HepG2 (cell line): Measurements from ENCODE around the gene HCRT. TPM values are rescaled to one million over a fixed set of nuclear protein-coding genes. Genes with fewer than 3 reads are reported as not detected.
A peak's percentile ranks its signal among the peaks of the same experiment; 100 is the strongest.

ENCODE experiments used
- NBN ChIP-seq: fragments of 450-650 bp; conservative IDR thresholded peaks from 2 replicates; pipeline ENCODE4 v1.6.1; 2017
- RAD21 ChIP-seq: fragments of 450-650 bp; formaldehyde crosslinking; IDR thresholded peaks from 2 replicates; pipeline ENCODE4 v1.5.0; 2020; ENCODE audit warnings: mild to moderate bottlenecking
- SIX4 ChIP-seq: sonication (generic); formaldehyde crosslinking; IDR thresholded peaks from 2 replicates; pipeline ENCODE4 v1.4.0; 2020; ENCODE audit warnings: missing genetic modification reagents
- ZNF224 ChIP-seq: sonication (generic); formaldehyde crosslinking; IDR thresholded peaks from 2 replicates; pipeline ENCODE4 v1.5.0; 2020; ENCODE audit warnings: mild to moderate bottlenecking, missing genetic modification reagents
- ZNF292 ChIP-seq: sonication (generic); formaldehyde crosslinking; IDR thresholded peaks from 2 replicates; pipeline ENCODE4 v1.8.1; 2022; ENCODE audit warnings: mild to moderate bottlenecking, low read depth, missing genetic modification reagents, borderline replicate concordance
- ZNF768 ChIP-seq: sonication (generic); formaldehyde crosslinking; IDR thresholded peaks from 2 replicates; pipeline ENCODE4 v1.4.0; 2020; ENCODE audit warnings: missing genetic modification reagents
- polyA plus RNA-seq, 8 experiments: library from polyadenylated mRNA; depleted of rRNA in 3 of 8; stranded (reverse) in 7 of 8; unstranded in 1 of 8; fragments of >200 nt; fragmentation: Illumina TruSeq in 4 of 8; extraction: Trizol in 4 of 8; gene quantifications; 2 replicates each; pipeline versions ENCODE4 v1.2.1 to v1.2.3, GENCODE V29; 2011 to 2016; ENCODE audit warnings: low read depth in 4 of 8, missing spikeins in 1 of 8, mixed read lengths in 1 of 8; ENCODE audit not compliant: insufficient read depth in 1 of 8
- total RNA-seq, 5 experiments: library from RNA; depleted of rRNA; stranded (reverse); fragments of >200 nt; fragmentation: Illumina TruSeq; extraction: Trizol; gene quantifications; 2 replicates each; pipeline ENCODE4 v1.2.3, GENCODE V29; 2016; ENCODE audit warnings: low read depth in 1 of 5
- TF ChIP-seq, protein P1 (sequence below): sonication (generic); formaldehyde crosslinking; IDR thresholded peaks from 2 replicates; pipeline ENCODE4 v1.5.0; 2020; ENCODE audit warnings: mild to moderate bottlenecking, missing genetic modification reagents
- TF ChIP-seq, protein P2 (sequence below): sonication (generic); formaldehyde crosslinking; IDR thresholded peaks from 2 replicates; pipeline ENCODE4 v1.4.0; 2020; ENCODE audit warnings: missing genetic modification reagents
- TF ChIP-seq, protein P3 (sequence below): IDR thresholded peaks from 2 replicates; pipeline ENCODE4 v1.6.1; 2016
- TF ChIP-seq, protein P4 (sequence below): sonication (generic); formaldehyde crosslinking; IDR thresholded peaks from 2 replicates; pipeline ENCODE4 v1.9.0; 2021; ENCODE audit warnings: mild to moderate bottlenecking, missing genetic modification reagents
- TF ChIP-seq, protein P5 (sequence below): sonication (generic); formaldehyde crosslinking; IDR thresholded peaks from 2 replicates; pipeline ENCODE4 v1.5.0; 2020; ENCODE audit warnings: mild to moderate bottlenecking, missing genetic modification reagents, borderline replicate concordance

The HCRT gene
- total and polyA plus RNA-seq, 2 of the 13 experiments (the other 11 are each of a cell fraction or from before 2014, with no cell fraction given): not detected

DNA sequence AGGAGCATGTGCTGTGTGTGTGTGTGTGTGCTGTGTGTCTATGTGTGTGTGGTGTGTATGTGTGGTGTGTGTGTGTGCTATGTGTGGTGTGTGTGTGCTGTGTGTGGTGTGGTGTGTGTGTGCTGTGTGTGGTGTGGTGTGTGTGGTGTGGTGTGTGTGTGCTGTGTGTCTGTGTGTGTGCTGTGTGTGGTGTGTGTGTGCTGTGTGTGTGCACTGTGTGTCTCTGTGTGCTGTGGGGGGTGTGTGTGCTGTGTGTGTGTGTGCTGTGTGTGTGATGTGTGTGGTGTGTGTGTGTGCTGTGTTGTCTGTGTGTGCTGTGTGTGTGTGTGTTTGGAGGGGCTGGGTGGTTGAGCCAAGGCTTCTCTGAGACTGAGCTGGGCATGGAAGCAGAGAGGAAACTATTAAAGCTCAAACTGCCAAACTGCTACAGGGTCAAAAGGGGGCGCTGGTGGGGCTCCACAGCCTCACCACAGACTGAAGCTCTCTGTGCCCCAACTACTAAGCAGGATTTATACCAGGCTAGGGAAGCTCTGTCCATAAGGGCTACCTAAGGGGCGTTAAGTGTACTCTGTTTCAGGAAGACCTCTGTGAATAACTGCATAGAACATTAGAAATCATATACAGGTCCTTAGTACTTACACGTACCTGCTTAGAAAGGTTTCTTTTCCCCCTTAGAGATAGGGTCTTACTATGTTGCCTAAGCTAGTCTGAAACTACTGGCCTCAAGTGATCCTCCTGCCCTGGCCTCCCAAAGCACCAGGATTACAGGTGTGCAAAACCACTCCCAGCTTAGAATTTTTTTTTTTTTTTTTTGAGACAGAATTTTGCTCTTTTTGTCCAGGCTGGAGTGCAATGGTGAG lies 36.9 kb upstream of the HCRT start (continued):
- TF ChIP-seq, protein P1, sequence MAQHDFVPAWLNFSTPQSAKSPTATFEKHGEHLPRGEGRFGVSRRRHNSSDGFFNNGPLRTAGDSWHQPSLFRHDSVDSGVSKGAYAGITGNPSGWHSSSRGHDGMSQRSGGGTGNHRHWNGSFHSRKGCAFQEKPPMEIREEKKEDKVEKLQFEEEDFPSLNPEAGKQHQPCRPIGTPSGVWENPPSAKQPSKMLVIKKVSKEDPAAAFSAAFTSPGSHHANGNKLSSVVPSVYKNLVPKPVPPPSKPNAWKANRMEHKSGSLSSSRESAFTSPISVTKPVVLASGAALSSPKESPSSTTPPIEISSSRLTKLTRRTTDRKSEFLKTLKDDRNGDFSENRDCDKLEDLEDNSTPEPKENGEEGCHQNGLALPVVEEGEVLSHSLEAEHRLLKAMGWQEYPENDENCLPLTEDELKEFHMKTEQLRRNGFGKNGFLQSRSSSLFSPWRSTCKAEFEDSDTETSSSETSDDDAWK: no peak
- TF ChIP-seq, protein P2, sequence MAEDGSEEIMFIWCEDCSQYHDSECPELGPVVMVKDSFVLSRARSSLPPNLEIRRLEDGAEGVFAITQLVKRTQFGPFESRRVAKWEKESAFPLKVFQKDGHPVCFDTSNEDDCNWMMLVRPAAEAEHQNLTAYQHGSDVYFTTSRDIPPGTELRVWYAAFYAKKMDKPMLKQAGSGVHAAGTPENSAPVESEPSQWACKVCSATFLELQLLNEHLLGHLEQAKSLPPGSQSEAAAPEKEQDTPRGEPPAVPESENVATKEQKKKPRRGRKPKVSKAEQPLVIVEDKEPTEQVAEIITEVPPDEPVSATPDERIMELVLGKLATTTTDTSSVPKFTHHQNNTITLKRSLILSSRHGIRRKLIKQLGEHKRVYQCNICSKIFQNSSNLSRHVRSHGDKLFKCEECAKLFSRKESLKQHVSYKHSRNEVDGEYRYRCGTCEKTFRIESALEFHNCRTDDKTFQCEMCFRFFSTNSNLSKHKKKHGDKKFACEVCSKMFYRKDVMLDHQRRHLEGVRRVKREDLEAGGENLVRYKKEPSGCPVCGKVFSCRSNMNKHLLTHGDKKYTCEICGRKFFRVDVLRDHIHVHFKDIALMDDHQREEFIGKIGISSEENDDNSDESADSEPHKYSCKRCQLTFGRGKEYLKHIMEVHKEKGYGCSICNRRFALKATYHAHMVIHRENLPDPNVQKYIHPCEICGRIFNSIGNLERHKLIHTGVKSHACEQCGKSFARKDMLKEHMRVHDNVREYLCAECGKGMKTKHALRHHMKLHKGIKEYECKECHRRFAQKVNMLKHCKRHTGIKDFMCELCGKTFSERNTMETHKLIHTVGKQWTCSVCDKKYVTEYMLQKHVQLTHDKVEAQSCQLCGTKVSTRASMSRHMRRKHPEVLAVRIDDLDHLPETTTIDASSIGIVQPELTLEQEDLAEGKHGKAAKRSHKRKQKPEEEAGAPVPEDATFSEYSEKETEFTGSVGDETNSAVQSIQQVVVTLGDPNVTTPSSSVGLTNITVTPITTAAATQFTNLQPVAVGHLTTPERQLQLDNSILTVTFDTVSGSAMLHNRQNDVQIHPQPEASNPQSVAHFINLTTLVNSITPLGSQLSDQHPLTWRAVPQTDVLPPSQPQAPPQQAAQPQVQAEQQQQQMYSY (CRISPR knock-in tag): no peak
- TF ChIP-seq ZNF768 (CRISPR knock-in tag) (no peak), RAD21 (CRISPR knock-in tag) (peak; percentile 82), ZNF292 (peak; percentile 18; the same call in 1 of the 2 replicates), SIX4 (CRISPR knock-in tag) (no peak), ZNF224 (CRISPR knock-in tag) (no peak), NBN (no peak)
- TF ChIP-seq, protein P3, sequence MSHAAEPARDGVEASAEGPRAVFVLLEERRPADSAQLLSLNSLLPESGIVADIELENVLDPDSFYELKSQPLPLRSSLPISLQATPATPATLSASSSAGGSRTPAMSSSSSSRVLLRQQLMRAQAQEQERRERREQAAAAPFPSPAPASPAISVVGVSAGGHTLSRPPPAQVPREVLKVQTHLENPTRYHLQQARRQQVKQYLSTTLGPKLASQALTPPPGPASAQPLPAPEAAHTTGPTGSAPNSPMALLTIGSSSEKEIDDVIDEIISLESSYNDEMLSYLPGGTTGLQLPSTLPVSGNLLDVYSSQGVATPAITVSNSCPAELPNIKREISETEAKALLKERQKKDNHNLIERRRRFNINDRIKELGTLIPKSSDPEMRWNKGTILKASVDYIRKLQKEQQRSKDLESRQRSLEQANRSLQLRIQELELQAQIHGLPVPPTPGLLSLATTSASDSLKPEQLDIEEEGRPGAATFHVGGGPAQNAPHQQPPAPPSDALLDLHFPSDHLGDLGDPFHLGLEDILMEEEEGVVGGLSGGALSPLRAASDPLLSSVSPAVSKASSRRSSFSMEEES (CRISPR knock-in tag): no peak
- TF ChIP-seq, protein P4, sequence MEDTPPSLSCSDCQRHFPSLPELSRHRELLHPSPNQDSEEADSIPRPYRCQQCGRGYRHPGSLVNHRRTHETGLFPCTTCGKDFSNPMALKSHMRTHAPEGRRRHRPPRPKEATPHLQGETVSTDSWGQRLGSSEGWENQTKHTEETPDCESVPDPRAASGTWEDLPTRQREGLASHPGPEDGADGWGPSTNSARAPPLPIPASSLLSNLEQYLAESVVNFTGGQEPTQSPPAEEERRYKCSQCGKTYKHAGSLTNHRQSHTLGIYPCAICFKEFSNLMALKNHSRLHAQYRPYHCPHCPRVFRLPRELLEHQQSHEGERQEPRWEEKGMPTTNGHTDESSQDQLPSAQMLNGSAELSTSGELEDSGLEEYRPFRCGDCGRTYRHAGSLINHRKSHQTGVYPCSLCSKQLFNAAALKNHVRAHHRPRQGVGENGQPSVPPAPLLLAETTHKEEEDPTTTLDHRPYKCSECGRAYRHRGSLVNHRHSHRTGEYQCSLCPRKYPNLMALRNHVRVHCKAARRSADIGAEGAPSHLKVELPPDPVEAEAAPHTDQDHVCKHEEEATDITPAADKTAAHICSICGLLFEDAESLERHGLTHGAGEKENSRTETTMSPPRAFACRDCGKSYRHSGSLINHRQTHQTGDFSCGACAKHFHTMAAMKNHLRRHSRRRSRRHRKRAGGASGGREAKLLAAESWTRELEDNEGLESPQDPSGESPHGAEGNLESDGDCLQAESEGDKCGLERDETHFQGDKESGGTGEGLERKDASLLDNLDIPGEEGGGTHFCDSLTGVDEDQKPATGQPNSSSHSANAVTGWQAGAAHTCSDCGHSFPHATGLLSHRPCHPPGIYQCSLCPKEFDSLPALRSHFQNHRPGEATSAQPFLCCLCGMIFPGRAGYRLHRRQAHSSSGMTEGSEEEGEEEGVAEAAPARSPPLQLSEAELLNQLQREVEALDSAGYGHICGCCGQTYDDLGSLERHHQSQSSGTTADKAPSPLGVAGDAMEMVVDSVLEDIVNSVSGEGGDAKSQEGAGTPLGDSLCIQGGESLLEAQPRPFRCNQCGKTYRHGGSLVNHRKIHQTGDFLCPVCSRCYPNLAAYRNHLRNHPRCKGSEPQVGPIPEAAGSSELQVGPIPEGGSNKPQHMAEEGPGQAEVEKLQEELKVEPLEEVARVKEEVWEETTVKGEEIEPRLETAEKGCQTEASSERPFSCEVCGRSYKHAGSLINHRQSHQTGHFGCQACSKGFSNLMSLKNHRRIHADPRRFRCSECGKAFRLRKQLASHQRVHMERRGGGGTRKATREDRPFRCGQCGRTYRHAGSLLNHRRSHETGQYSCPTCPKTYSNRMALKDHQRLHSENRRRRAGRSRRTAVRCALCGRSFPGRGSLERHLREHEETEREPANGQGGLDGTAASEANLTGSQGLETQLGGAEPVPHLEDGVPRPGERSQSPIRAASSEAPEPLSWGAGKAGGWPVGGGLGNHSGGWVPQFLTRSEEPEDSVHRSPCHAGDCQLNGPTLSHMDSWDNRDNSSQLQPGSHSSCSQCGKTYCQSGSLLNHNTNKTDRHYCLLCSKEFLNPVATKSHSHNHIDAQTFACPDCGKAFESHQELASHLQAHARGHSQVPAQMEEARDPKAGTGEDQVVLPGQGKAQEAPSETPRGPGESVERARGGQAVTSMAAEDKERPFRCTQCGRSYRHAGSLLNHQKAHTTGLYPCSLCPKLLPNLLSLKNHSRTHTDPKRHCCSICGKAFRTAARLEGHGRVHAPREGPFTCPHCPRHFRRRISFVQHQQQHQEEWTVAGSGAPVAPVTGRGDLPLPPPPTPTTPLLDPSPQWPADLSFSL (CRISPR knock-in tag): peak; percentile 80
- TF ChIP-seq, protein P5, sequence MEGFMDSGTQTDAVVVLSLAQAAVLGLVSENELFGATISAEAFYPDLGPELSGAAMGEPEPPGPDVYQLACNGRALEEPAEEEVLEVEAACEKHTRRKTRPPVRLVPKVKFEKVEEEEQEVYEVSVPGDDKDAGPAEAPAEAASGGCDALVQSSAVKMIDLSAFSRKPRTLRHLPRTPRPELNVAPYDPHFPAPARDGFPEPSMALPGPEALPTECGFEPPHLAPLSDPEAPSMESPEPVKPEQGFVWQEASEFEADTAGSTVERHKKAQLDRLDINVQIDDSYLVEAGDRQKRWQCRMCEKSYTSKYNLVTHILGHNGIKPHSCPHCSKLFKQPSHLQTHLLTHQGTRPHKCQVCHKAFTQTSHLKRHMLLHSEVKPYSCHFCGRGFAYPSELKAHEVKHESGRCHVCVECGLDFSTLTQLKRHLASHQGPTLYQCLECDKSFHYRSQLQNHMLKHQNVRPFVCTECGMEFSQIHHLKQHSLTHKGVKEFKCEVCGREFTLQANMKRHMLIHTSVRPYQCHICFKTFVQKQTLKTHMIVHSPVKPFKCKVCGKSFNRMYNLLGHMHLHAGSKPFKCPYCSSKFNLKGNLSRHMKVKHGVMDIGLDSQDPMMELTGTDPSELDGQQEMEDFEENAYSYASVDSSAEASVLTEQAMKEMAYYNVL (CRISPR knock-in tag): no peak
